NCI-H2196 (cell line): Measurements from ENCODE around the gene TMEM89.

Experiments
- DNase-seq: peaks from one replicate; lab custom pipeline; 2025; ENCODE audit not compliant: unreplicated experiment; lab: John Stamatoyannopoulos, UW

The TMEM89 gene

DNA sequence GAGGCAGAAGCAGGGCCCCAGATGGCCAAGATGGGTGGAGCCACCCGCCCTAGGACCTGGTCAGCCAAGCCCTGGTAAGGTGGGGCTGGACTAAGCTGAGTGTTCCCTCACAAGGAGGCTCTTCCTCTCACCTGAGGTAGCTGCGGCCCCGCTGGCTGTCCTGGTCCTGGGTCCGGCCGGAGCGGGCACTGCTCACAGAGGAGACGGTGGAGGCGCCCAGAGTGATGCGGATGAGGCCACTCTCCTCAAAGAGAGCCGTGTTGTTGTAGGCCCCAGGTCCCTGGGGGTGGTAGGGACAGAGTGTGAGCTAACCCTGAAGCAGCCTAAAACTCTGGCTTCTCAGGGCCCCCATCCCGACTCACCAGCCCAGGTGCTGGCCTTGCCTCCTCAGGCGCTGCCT is 21.0 kb upstream of the TMEM89 start:
- no peak for DNase-seq

DNA sequence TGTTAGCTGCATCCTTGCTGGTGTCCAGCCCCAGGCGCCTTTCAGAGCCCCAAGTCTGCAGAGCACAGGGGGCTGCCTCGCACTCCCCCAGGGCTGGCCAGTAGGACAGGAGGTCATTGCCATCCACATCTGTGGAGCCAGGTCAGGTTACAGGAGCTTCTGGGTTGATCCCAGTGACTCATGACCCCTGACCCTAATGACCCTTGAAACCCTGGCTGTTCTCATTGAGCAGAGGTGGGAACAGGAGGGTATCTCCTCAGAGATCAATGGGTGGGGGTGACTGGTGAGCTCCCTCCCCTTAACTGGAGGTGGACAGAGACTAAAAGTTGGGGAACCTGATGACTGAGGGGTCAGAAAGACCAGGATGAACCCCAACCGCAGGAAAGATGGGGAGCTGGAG is 19.8 kb upstream of the TMEM89 start:
- DNase-seq: no peak

DNA sequence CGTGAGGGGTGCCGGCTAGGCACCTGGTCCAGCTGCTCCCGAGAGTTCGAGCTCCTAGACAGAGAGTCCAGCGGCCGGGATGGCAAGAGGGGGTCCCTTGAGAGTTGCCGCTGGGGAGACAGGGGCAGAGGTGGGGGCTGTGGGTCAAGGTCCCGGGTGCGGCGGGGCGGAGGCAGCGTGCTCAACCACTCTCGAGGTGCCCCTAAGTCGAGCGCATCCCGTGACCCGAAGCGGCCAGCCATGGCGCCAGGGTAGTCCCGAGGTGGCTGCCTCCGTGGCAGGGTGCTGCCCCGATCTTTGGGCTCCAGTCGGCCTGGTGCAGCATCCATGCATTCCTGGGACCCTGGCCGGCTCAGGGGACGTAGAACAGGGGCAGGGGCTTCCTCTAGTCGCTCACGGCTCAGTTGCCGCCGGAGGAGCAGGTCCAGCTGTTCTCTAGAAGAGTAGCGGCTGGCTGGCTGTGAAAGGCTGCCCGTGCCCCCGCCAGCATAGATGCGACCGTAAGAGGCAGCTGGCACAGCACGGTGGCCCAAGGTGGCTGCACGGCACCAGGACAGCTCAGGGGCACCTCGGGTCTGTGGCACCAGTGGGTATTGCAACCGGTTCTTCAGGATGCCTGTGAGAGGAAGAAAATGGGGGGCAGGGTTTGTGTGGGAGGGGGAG is 18.5 kb upstream of the TMEM89 start:
- no peak for DNase-seq

GRCh38 chr3:48637305-48637704 is 15.7 kb upstream of the TMEM89 start:
- no peak for DNase-seq

- DNase-seq: no peak
These were observed 14.6 kb upstream of the TMEM89 start for GRCh38 chr3:48636149-48636655.

DNA sequence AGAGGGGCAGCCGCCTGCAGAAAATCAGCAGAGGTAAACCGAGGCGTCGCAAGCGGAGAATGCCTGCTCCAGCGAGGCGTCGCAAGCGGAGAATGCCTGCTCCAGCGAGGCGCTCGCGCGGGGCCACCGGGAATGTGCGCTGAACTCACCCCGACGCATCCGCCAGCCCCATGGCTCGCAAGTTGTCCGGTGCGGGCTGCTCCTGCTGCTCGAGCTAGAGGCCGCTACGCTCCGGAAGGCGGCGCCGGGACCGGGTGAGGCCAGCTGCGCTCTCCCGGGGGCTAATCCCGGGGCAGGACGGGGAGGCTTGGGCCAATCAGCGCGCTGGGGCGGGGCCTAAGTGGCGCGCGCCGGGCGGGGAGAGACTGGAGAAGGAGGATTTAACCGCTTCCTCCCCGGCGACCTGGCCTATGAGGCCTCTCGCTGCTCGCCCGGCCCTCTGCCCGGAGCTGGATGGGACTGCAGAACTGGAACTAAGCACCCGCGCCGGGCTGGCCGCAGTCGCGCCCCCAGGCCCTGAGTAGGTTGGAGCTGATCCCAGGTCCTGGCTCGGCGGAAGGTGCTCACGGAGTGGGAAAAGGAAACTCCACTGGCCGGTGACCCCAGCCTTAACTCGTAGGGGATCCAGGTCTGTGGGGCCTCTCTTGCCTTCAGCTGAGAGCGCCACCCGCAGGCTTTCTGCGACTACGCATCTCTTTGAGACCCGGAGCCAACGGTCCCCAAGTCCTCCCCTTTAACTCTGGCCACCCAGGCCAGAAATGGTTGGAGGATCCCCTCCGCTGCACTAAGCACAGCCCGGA is 13.9 kb upstream of the TMEM89 start, which contains the start of gene SLC26A6:
Gene SLC26A6 (minus strand): TSS at position 240 of the 800 bp plus-strand sequence. CDS start 68 bp downstream, at position 172.
- DNase-seq: peak; percentile 86

GRCh38 chr3:48634661-48635221 is 13.2 kb upstream of the TMEM89 start:
- peak; percentile 23 for DNase-seq

- no peak for DNase-seq
These were observed 12.2 kb upstream of the TMEM89 start for GRCh38 chr3:48633743-48634142.

DNA sequence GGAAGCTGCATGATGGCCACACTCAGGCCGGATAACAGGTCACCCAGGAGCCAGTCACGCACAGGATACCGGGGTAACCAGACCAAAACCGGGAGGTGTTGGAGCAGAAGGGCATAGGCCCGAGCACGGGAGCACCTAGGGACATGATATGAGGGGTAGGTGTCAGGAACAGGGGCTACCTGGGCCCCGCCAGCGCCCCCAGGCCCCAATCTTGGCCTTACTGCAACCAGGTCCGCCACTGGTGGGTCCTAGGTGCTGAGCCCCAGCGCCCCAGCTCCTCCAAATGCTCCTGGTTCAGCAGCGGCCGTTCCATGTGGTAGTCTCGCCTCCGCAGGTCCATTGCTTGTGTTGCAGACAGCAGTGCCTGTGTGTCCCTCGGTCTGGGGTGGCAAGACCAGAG is 11.7 kb upstream of the TMEM89 start:
- DNase-seq: no peak

- DNase-seq: no peak
These were observed 10.2 kb upstream of the TMEM89 start for GRCh38 chr3:48631516-48632448.

GRCh38 chr3:48630833-48631232 is 9.3 kb upstream of the TMEM89 start:
- DNase-seq: no peak

- DNase-seq: no peak
These were observed 8.8 kb upstream of the TMEM89 start for GRCh38 chr3:48630407-48630806.

DNA sequence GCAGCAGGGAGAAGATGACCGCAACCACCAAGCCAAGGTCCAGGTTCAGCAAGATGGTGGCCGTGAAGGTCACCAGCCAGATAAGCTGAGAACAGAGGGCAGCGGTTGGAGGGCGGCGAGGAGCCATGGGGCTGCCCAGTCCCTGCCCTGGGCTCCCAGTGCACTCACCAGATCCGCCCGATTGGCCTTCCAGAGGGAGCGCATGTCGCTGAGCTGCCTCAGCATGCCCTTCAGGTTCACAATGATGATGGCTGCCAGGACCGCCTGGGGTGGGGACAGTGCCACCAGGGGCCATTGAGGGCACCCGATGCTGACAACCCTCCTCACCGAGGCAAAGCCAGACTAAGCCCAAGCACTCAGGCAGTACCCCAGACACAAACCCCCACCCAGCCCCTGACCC is 8.3 kb upstream of the TMEM89 start:
- DNase-seq: no peak

GRCh38 chr3:48628277-48629017 is 6.9 kb upstream of the TMEM89 start:
- no peak for DNase-seq

DNA sequence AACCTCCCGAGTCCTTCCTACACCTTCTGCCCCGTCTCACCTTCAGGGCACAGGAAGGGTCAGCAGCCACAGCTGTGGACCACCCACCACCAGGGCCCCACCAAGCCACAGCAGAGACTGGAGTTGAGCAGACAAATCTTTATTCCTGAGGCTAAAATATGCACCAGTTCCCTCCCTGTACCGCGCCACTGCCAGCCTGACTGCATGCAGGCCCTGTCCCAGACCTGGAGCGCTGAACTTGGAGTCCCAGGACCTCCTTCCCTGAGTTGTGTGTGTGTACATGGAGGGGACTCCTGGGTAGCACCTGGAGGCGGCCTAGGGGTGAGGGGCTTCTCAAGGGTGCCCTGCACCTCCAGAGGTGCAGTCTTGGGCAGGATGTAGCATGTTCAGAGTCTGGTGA is 4.0 kb upstream of the TMEM89 start:
- no peak for DNase-seq

DNA sequence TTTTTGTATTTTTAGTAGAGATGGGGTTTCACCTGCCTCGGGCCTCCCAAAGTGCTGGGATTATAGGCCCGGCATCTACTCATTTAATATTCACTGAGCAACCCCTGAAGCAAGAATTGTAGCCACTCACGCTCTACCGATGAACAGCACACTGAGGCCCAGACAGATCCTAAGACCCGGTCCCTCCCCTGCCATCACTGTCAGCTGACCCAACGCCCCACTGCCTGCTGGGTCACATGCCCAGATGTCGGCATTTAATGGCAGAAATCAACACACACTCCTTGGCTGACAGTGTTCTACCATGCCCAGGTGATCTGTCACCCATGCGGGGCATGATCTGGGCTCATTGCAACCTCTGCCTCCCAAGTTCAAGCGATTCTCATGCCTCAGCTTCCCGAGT is 3.2 kb upstream of the TMEM89 start:
- no peak for DNase-seq

DNA sequence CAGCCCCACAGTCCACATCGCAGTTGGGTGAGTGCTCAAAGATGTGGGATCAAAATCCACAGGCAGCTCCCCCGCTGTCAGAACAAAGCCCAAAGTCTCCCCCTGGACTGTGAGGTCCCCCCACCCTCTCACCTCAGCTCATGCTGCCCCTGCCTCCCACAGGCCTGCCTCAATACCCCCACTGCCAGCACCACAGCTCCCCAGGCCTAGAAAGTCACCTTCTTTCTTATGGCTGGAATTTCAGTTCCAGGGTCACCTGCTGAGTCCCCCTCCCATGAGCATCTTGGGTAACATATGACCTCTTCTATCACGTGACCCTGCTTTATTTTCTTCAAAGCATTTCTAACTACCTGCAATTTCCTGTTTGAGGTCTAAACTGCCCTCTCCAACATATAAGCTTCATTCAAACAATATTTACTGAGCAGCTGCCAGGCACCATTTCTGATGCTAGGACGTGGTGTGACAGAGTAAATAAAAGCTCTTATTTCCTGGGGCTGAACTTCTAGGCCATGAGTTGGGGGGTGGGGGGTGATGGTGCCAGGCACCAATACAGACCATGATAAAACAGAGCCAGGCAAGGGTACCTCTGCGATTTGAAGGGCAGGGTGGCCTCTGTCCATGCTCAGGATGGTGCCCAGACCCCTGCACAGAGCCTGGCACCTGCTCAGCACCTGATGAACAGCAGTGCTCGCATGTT is 2.4 kb upstream of the TMEM89 start:
- peak; percentile 55 for DNase-seq

DNA sequence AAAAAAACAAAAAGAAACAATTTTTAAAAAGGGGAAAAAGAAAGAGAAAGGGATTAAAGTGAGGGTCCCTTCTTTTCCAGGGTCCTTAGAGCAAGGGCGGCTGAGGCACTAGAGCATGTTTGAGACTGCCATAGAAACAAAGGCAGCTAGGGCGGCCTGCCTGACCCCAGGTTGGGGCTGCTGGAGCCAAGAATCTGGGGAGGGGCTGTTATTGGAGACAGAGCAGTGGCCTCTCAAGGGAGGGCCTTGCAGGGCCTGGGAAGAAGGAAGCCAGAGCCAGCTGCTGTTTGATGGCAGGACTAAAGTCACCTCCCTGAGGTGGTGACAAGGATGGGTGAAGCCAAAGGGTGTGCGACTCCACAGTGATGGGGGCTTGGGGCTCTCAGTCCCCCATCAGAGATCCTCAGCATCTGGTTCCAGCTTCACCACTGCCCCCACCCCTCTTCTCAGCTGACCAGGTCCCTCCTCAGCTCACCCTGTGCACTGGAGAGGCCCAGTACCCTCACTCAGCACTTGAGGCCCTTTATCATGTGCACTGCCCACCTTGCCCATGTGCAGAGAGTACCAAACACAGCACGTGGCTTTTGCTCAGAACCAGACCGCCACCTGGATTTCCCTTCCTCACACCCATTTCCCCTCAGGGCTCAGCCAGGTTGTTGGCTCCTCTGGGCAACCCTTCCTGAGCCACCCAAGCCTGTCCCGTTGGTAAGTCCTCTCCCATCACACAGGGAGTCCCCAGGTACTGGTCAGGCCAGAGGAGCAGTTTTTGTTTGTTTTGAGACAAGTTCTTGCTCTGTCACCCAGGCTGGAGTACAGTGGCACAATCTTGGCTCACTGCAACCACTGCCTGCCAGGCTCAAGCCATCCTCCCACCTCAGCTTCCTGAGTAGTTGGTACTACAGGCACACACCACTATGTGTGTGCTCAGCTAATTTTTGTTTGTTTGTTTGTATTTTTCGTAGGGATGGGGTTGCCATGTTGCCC is 1.7 kb downstream of the TMEM89 start:
- no peak for DNase-seq
